HepG2 (cell line): ENCODE results near the gene ACE. TPM values are rescaled to one million over a fixed set of nuclear protein-coding genes. Genes with fewer than 3 reads are reported as not detected.

ENCODE experiments used
- ATAC-seq: fragments of 200-7000 bp; cut with Tn5 transposase; 3 replicates; pipeline ENCODE4 v1.9.1; 2020; ENCODE audit warnings: mild to moderate bottlenecking, moderate library complexity
- BruUV-seq: library from RNA; stranded (reverse); fragments of 400-500 nt; replicated peaks from 2 replicates; lab custom pipeline; 2021; lab: Mats Ljungman, UMichigan
- CTCF ChIA-PET: fragments of 300-600 bp; formaldehyde crosslinking; extraction: SDS; loops from one replicate; lab custom pipeline; 2021; ENCODE audit warnings: low total read pairs, inconsistent platforms, low intra/inter-chr PET ratio; lab: Yijun Ruan, JAX
- POLR2A ChIA-PET: fragments of 350-600 bp; sonication (Branson Sonifier 250); formaldehyde crosslinking; loops from one replicate; lab custom pipeline; 2020; ENCODE audit warnings: antibody characterized with exemption, inconsistent platforms; lab: Yijun Ruan, JAX
- DNase-seq: peaks from one replicate; pipeline ENCODE4 v3.0.0-alpha.2; 2015; ENCODE audit warnings: low spot score
- FAIRE-seq: peaks from 3 replicates; lab custom pipeline; 2011; peaks lifted over from hg19 to GRCh38; lab: Jason Lieb, UNC
- H2AFZ ChIP-seq: one replicate; pipeline ENCODE4 v1.6.1; 2011; ENCODE audit warnings: low read length, inconsistent platforms
- H3K27ac ChIP-seq: fragments of 300-600 bp; 3 replicates; pipeline ENCODE4 v1.8.0; 2011; ENCODE audit warnings: mixed run types, mild to moderate bottlenecking, mixed read lengths, low read length, inconsistent platforms; ENCODE audit not compliant: insufficient read depth; ENCODE audit errors: extremely low read length
- H3K27me3 ChIP-seq, 2 experiments: fragments of 200-600 bp in 1 of 2; 2 replicates in 1 of 2; 3 replicates in 1 of 2; pipeline versions ENCODE4 v1.6.0 to v1.8.0; 2011; ENCODE audit warnings: low read length in 2 of 2, mild to moderate bottlenecking in 2 of 2, moderate library complexity in 2 of 2, inconsistent platforms in 1 of 2; ENCODE audit not compliant: insufficient read depth in 2 of 2, control insufficient read depth in 1 of 2
- H3K36me3 ChIP-seq, 2 experiments: fragments of 200-600 bp in 1 of 2; replicated peaks in 1 of 2; 2 replicates in 1 of 2; 3 replicates in 1 of 2; pipeline versions ENCODE4 v1.5.1 to v1.8.0; 2011; ENCODE audit warnings: low read length in 2 of 2, inconsistent platforms in 1 of 2; ENCODE audit not compliant: insufficient read depth in 2 of 2, control insufficient read depth in 1 of 2
- H3K4me1 ChIP-seq: 2 replicates; pipeline ENCODE4 v1.5.1; 2012; ENCODE audit warnings: low read length, inconsistent platforms; ENCODE audit not compliant: insufficient read depth
- H3K4me2 ChIP-seq: 2 replicates; pipeline ENCODE4 v1.6.0; 2011; ENCODE audit warnings: low read depth, low read length, inconsistent platforms
- H3K4me3 ChIP-seq, 3 experiments: fragments of 200-600 bp in 1 of 3; sonication (generic), shearing (Covaris generic) in 1 of 3; replicated peaks in 1 of 3; 2 replicates each; pipeline ENCODE4 v1.5.1; 2011 to 2016; ENCODE audit warnings: low read length in 3 of 3, inconsistent platforms in 2 of 3, low read depth in 2 of 3, mild to moderate bottlenecking in 2 of 3, control low read depth in 1 of 3, mixed read lengths in 1 of 3; ENCODE audit not compliant: insufficient read depth in 1 of 3
- H3K79me2 ChIP-seq: one replicate; pipeline ENCODE4 v1.6.1; 2011; ENCODE audit warnings: low read length, inconsistent platforms; ENCODE audit not compliant: insufficient read depth
- H3K9ac ChIP-seq: 2 replicates; pipeline ENCODE4 v1.6.0; 2011; ENCODE audit warnings: mild to moderate bottlenecking, low read depth, low read length, inconsistent platforms; ENCODE audit not compliant: insufficient read depth
- H3K9me3 ChIP-seq: 2 replicates; pipeline ENCODE4 v1.5.1; 2012; ENCODE audit warnings: mild to moderate bottlenecking, low read length
- H4K20me1 ChIP-seq: 2 replicates; pipeline ENCODE4 v1.6.0; 2011; ENCODE audit warnings: inconsistent platforms, mild to moderate bottlenecking, low read length, moderate library complexity; ENCODE audit not compliant: insufficient read depth
- PCBP2 ChIP-seq: fragments of 200-400 bp; formaldehyde crosslinking; optimal IDR thresholded peaks from 2 replicates; pipeline ENCODE3; 2018; ENCODE audit warnings: low read length, low read depth; ENCODE audit not compliant: poor library complexity, severe bottlenecking
- REXO4 ChIP-seq: sonication (generic); formaldehyde crosslinking; IDR thresholded peaks from 2 replicates; pipeline ENCODE4 v1.8.0; 2022; ENCODE audit warnings: missing genetic modification reagents, mild to moderate bottlenecking, borderline replicate concordance
- ZNF263 ChIP-seq: sonication (generic); formaldehyde crosslinking; IDR thresholded peaks from 2 replicates; pipeline ENCODE4 v1.4.0; 2020; ENCODE audit warnings: missing genetic modification reagents
- ZNF430 ChIP-seq: sonication (generic); formaldehyde crosslinking; IDR thresholded peaks from 2 replicates; pipeline ENCODE4 v1.9.0; 2021; ENCODE audit warnings: mild to moderate bottlenecking, missing genetic modification reagents
- WGBS: methylation state at CpG from one replicate; pipeline ENCODE4 v1.1.6; 2017; ENCODE audit warnings: low lambda C conversion rate; 5-methylcytosine and 5-hydroxymethylcytosine counted together
- in situ Hi-C: cut with HindIII; loops from 2 replicates; pipeline ENCODE4 v1.10.0; 2017; ENCODE audit warnings: low pct_unique_long_range_greater_than_20kb; ENCODE audit not compliant: extremely low pct_ligation_motif_present
- intact Hi-C: fragments of 100-400 bp; cut with micrococcal nuclease; formaldehyde crosslinking; loops from one replicate; pipeline ENCODE4 v1.10.0; 2022; ENCODE audit not compliant: unreplicated experiment
- polyA plus RNA-seq, 8 experiments: library from polyadenylated mRNA; depleted of rRNA in 3 of 8; stranded (reverse) in 7 of 8; unstranded in 1 of 8; fragments of >200 nt; fragmentation: Illumina TruSeq in 4 of 8; extraction: Trizol in 4 of 8; gene quantifications; 2 replicates each; pipeline versions ENCODE4 v1.2.1 to v1.2.3, GENCODE V29; 2011 to 2016; ENCODE audit warnings: low read depth in 4 of 8, missing spikeins in 1 of 8, mixed read lengths in 1 of 8; ENCODE audit not compliant: insufficient read depth in 1 of 8
- total RNA-seq, 5 experiments: library from RNA; depleted of rRNA; stranded (reverse); fragments of >200 nt; fragmentation: Illumina TruSeq; extraction: Trizol; gene quantifications; 2 replicates each; pipeline ENCODE4 v1.2.3, GENCODE V29; 2016; ENCODE audit warnings: low read depth in 1 of 5
- TF ChIP-seq, protein P1 (sequence below): sonication (generic); formaldehyde crosslinking; IDR thresholded peaks from 2 replicates; pipeline ENCODE4 v1.4.0; 2020; ENCODE audit warnings: missing genetic modification reagents, borderline replicate concordance

The ACE gene
- total and polyA plus RNA-seq, 2 of the 13 experiments (the other 11 are each of a cell fraction or from before 2014, with no cell fraction given), result 0.08 to 0.13 TPM

DNA sequence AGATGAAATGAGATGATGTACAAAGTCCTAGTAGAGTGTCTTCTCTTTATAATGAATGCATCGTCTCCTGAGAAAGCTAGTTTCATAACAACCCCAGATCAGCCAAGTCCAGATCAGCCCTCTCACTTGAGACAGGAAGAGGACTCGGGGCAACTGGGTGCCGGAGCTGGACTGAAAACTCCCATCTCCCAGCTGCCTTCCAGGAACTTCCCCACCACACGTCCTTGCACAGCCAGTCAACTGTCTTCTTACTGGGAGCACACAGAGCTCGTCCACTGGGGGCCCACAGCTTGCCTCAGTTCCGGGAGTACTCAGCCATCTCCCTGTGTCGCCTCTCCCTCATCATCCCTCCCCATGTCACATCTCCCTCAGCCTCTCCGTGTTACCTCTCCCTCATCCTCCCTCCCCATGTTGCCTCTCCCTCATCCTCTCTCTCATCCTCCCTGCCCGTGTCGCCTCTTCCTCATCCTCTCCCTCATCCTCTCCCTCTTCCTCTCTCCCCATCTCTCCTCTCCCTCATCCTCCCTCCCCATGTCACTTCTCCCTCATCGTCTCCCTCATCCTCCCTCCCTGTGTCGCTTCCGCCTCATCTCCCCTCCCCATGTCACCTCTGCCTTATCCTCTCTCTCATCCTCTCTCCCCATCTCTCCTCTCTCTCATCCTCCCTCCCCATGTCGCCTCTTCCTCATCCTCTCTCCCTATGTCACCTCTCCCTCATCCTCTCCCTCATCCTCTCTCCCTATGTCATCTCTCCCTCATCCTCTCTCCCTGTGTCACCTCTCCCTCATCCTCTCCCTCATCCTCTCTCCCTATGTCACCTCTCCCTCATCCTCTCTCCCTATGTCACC lies 23.9 kb downstream of the ACE start:
- ATAC-seq, result no peak
- no peak for FAIRE-seq
- H3K9ac ChIP-seq, result no peak overlapping the region
- H3K36me3 ChIP-seq, result no peaks in the 10 kb centered on the region
- ChIA-PET CTCF (no interaction called here), POLR2A (no interaction called here)
- no peak for DNase-seq
- intact Hi-C loops, result no loop called here
- H3K4me3 ChIP-seq, result no peak overlapping the region
- in situ Hi-C loops, result no loop called here
- TF ChIP-seq ZNF430 (CRISPR knock-in tag), result no peak
- TF ChIP-seq, protein P1, sequence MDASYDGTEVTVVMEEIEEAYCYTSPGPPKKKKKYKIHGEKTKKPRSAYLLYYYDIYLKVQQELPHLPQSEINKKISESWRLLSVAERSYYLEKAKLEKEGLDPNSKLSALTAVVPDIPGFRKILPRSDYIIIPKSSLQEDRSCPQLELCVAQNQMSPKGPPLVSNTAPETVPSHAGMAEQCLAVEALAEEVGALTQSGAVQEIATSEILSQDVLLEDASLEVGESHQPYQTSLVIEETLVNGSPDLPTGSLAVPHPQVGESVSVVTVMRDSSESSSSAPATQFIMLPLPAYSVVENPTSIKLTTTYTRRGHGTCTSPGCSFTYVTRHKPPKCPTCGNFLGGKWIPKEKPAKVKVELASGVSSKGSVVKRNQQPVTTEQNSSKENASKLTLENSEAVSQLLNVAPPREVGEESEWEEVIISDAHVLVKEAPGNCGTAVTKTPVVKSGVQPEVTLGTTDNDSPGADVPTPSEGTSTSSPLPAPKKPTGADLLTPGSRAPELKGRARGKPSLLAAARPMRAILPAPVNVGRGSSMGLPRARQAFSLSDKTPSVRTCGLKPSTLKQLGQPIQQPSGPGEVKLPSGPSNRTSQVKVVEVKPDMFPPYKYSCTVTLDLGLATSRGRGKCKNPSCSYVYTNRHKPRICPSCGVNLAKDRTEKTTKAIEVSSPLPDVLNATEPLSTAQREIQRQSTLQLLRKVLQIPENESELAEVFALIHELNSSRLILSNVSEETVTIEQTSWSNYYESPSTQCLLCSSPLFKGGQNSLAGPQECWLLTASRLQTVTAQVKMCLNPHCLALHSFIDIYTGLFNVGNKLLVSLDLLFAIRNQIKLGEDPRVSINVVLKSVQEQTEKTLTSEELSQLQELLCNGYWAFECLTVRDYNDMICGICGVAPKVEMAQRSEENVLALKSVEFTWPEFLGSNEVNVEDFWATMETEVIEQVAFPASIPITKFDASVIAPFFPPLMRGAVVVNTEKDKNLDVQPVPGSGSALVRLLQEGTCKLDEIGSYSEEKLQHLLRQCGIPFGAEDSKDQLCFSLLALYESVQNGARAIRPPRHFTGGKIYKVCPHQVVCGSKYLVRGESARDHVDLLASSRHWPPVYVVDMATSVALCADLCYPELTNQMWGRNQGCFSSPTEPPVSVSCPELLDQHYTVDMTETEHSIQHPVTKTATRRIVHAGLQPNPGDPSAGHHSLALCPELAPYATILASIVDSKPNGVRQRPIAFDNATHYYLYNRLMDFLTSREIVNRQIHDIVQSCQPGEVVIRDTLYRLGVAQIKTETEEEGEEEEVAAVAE (CRISPR knock-in tag), result peak; percentile 58; the same call in 1 of the 2 replicates
- peak; percentile 72 for TF ChIP-seq PCBP2
- TF ChIP-seq REXO4 (CRISPR knock-in tag), result no peak
- peak; percentile 86 for TF ChIP-seq ZNF263 (CRISPR knock-in tag)
- no peak overlapping the region for H3K27ac ChIP-seq
- H3K79me2 ChIP-seq, result no peaks in the 10 kb centered on the region
- no peaks in the 10 kb centered on the region for H3K9me3 ChIP-seq
- BruUV-seq, result no TSS peak
- no peak overlapping the region for H3K4me2 ChIP-seq
- WGBS, result 22% methylated on average over 14 of the region's 14 CpGs
- peaks cover 20% of the 10 kb centered on the region for H3K4me1 ChIP-seq
- H3K27me3 ChIP-seq, result peaks cover 6 to 39% of the 10 kb centered on the region in 2 experiments; a peak in 3 of 5 replicates
- H4K20me1 ChIP-seq, result no peaks in the 10 kb centered on the region
- H2AFZ ChIP-seq, result no peak overlapping the region
